HPDE6-E6E7 (cell line): Measurements from ENCODE around the gene TASOR2.

ENCODE experiments used
- DNase-seq: peaks from one replicate; pipeline ENCODE4 v3.0.0; 2011; ENCODE audit warnings: missing footprints; ENCODE audit errors: extremely low spot score

The TASOR2 gene

GRCh38 chr10:5655121-5655520 is 29.5 kb upstream of the TASOR2 start:
- DNase-seq, result no peak

DNA sequence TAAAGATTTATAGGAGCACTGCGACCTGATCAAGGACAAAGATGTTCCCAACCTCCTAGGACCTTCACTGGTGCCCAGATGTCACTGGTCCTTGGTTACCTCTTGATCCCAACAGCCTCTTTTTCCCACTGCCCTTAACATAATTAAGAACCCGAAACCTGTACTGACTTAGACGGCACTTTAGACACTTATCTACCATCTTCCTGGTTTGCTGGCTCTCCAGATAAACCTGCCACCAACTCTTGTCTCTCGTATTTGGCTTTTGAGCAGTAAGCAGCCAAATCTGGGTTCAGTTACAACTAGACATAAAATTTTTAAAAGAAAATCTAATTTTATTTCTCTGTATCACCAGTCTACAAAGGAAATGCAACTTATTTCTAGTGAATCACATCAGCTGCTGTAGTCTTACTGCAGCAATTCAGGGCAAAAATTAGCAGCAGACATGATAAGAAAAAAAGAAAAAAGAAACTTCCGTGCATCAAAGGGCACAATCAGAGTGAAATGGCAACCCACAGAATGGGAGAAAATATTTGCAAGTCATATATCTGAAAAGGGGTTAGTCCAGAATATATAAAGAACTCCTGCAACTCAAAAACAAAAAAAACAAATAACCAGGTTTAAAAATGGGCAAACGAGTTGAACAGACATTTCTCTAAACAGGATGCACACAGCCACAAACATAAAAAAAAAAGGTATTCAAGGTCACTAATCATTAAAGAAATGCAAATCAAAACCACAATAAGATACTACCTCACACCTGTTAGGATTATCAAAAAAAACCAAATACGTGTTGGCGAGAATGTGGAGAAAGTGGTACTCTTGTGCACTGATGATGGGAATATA is 27.7 kb upstream of the TASOR2 start:
- no peak for DNase-seq

DNA sequence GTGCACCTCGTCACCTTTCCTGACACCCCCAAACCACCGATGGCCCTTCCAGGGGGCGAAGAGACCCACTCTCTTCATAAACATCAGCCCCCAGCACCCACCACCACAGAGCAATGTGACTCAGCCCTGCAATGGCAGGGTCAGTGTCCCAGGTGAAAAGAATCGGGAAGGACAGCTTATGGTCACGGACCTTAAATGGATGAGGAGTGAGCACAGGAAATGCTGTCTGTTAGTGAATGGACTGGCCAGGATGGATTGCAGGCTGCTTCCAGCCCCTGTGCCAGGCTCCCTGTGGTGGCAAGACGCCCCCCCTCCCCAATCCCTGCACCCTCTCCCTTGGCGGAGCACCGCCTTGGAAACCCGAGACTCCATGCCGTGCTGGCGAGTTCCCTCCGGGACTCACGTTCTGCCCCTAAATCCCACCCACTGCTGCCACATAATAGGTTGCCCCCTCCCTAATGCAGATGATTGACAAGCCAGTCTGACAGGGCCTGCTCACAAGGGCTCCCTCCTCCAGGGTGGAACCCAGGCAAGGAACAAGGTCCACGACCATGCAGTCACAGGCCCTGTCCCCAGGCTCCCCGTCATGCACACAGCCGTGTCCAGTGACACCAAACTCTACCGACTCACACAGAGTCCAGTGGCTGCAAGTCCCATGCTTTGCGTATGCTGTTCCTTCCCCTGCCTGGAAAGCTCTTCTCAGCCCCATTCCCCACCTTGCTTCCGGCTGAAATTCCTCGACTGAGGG is 25.6 kb upstream of the TASOR2 start:
- no peak for DNase-seq

- DNase-seq, result peak; percentile 62
Observed at GRCh38 chr10:5659702-5660528, 24.7 kb upstream of the TASOR2 start.

- DNase-seq, result no peak
Observed at GRCh38 chr10:5661043-5661442, 23.6 kb upstream of the TASOR2 start.

GRCh38 chr10:5662708-5663579 is 21.7 kb upstream of the TASOR2 start:
- DNase-seq, result no peak

- DNase-seq, result no peak
Observed at GRCh38 chr10:5663692-5664427, 20.8 kb upstream of the TASOR2 start.

DNA sequence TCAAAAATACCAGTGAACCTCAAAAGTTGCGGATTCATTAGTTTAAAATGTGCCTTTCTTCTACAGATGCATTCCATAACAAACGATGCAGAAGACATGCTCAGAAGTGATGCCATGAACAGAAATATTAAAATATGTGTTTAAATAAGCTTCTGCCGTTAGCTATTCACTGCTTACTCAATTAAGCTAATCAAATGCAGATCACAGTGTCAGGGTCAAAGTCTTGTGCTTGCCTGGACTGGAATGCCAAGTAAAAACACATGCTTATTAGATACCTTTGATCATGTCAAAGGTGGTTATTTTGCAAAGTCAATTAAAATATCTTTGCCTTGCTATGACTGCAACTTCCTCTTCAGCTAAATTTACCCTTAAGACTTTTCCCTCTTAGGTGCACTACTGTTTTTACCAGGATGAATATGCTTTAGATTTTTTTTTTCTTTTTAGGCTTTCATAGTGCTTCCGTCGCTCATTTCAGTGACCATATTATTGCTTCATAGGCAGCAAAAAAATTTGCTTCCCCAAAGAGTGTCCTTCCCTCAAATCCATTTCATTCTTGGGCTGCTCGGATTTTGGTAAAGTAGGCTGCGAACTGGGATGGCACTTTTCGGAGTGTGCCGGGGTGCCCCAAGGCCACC is 19.1 kb upstream of the TASOR2 start:
- no peak for DNase-seq

GRCh38 chr10:5666008-5666840 is 18.4 kb upstream of the TASOR2 start, which contains the start of gene ASB13:
ASB13 (minus strand) TSS chr10:5666595; CDS start chr10:5666551, 44 bp downstream.
- no peak for DNase-seq

DNA sequence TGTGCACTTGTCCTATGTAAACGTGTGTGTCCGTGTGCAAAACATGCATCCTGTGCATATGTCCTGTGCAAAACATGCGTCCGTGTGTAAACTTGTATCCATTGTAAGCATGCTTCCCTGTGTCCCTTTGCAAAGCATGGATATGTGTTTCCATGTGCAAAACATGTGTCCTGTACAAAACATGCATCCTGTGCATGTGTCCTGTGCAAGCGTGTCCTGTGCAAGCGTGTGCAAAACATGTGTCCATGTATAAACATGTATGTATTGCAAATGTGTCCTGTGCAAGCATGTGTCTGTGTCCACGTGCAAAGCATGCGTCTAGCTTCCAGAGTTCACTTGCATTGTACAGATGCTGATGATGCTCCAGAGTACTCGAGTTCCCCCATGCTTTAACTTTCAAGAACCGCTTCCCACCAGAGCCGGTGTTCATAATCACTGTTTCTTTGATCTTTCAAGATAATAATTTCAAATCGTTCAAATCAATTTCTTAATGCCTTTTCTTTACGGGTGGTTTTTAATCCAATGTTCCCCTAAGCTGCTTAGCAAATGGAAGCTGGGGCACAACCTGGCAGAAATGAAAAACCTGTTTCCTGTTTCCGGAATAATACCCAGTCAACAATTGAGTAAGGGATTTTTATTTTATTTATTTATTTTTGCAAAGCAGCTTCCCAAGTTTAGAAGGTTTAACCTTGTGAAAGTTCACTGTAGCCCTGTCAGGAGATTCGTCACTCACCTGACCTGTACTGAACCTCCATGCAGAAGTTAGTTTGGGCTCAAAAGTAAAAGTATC is 17.6 kb upstream of the TASOR2 start:
- DNase-seq, result no peak

GRCh38 chr10:5668429-5668828 is 16.2 kb upstream of the TASOR2 start:
- no peak for DNase-seq

DNA sequence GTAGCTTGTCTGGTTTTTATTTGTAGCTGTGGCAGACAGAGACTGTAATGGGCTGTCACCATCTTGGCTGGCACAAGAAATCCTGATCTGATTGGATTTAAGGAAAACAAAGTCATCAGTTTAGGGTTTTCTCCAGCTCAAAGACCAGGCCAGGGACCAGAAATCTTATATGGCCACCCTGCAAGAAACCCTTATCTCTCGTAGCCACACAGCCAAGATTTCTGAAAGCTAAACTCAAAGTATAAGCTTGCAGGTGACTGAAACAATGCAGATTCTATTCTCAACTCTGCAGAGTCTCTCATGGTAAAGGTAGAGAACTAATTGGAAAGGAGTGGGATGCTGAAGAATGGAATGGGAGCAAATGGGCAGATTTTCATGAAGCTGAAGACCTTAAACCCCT is 15.0 kb upstream of the TASOR2 start:
- DNase-seq, result no peak

GRCh38 chr10:5670662-5671375 is 13.8 kb upstream of the TASOR2 start:
- no peak for DNase-seq

DNA sequence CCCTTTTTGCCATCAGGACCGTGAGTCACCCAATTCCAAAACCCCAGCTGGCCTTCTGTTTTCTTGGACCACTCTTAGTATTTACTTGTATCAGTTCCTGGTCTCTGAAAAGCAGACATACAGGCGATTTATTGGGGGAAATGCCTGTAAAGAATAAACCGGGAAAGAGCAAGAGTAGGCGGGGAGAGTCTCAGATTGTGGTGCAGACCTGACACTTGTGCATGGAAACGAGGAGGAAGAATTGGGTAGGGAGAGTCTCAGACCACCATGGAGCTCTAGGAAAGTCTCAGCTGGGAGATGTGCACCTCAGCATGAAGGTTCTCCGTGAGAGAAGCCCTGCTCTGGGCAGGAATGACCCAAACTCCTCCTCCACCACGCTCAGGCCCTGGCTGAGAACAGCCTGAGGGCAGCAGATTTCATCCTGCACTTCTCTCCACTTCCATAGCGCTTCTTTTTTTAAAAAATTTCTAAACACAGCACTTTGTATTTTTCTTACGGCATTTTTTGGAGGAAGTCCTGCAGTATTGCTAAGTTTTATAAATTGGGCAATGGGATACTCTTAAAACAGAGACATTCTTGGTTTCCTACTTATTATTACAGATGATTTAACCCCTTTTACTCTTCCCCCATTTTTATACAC is 6.1 kb upstream of the TASOR2 start:
- no peak for DNase-seq

DNA sequence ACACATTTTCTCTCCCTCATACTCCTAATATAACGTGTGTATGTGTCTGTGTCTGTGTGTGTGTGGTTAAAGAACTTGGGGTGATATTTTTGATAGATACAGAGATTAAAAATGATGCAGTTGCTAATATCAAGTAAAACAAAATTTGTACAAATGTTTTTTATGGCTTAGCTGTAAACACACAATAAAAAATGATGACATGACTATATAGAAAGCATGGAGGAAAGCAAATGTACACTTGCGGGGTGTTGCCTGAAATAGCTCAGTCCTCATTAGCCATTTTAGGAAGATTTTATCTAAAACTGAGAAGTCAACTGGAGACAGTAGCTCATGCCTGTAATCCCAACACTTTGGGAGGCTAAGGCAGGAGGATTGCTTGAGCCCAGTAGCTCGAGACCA is 5.6 kb upstream of the TASOR2 start:
- DNase-seq, result no peak

GRCh38 chr10:5679606-5680005 is 5.0 kb upstream of the TASOR2 start:
- no peak for DNase-seq

DNA sequence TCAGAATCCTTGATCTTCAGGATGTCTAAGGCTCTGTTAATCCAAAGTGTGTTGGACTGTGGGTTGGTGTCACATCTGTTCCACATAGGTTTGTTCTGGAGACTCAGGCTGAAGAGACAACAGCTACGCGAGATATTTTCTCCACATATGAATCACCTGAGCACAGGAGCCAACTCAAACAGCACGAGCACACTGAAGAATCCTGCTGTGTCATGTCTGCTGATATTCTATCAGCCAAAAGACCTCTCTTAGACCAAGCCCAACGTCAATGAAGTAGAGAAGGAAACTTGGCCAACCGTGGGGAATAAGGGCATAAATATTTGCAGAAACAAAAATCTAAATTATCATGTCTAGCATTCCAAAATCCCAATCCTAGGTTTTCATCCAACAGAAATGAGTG is 2.7 kb upstream of the TASOR2 start:
- DNase-seq, result no peak
